GM04503 (cell line): ENCODE measurements around the gene GRIN2B.

Source experiments
- DNase-seq: peaks from one replicate; pipeline ENCODE4 v3.0.0-alpha.2; 2012; ENCODE audit warnings: low read depth

Gene GRIN2B

GRCh38 chr12:13981296-13981962, at the start of gene GRIN2B:
Gene GRIN2B, minus strand, starts transcription at chr12:13981602. Its CDS starts 115,394 bp downstream, at chr12:13866208.
- no peak for DNase-seq

- DNase-seq: no peak
Measured at GRCh38 chr12:14026537-14026936, 45.1 kb upstream of the GRIN2B start.

GRCh38 chr12:14024591-14024990, 43.2 kb upstream of the GRIN2B start:
- no peak for DNase-seq

- no peak for DNase-seq
Measured at GRCh38 chr12:14018080-14018479, 36.7 kb upstream of the GRIN2B start.

GRCh38 chr12:14010989-14011388, 29.6 kb upstream of the GRIN2B start:
- DNase-seq: no peak

- no peak for DNase-seq
Measured at GRCh38 chr12:14007639-14008038, 26.2 kb upstream of the GRIN2B start.

- DNase-seq: no peak
Measured at GRCh38 chr12:13992585-13992984, 11.2 kb upstream of the GRIN2B start.

- no peak for DNase-seq
Measured at GRCh38 chr12:13992106-13992505, 10.7 kb upstream of the GRIN2B start.

GRCh38 chr12:13986031-13986430, 4.6 kb upstream of the GRIN2B start:
- DNase-seq: no peak

- DNase-seq: no peak
Measured at GRCh38 chr12:13981990-13982389, 588 bp upstream of the GRIN2B start.

- DNase-seq: no peak
Measured at GRCh38 chr12:13980538-13981295, 685 bp downstream of the GRIN2B start.

- DNase-seq: no peak
Measured at GRCh38 chr12:13979772-13980378, 1.5 kb downstream of the GRIN2B start.

- DNase-seq: no peak
Measured at GRCh38 chr12:13978876-13979275, 2.5 kb downstream of the GRIN2B start.

- no peak for DNase-seq
Measured at GRCh38 chr12:13976880-13977279, 4.5 kb downstream of the GRIN2B start.

GRCh38 chr12:13976028-13976584, 5.3 kb downstream of the GRIN2B start:
- no peak for DNase-seq

GRCh38 chr12:13973996-13974395, 7.4 kb downstream of the GRIN2B start:
- DNase-seq: no peak

- no peak for DNase-seq
Measured at GRCh38 chr12:13970803-13971202, 10.6 kb downstream of the GRIN2B start.

GRCh38 chr12:13968281-13968680, 13.1 kb downstream of the GRIN2B start:
- no peak for DNase-seq

GRCh38 chr12:13964666-13965065, 16.7 kb downstream of the GRIN2B start:
- no peak for DNase-seq

- no peak for DNase-seq
Measured at GRCh38 chr12:13962699-13963098, 18.7 kb downstream of the GRIN2B start.

GRCh38 chr12:13961971-13962370, 19.4 kb downstream of the GRIN2B start:
- no peak for DNase-seq

- DNase-seq: no peak
Measured at GRCh38 chr12:13959131-13959723, 22.2 kb downstream of the GRIN2B start.

GRCh38 chr12:13957576-13957975, 23.8 kb downstream of the GRIN2B start:
- no peak for DNase-seq
